HFF-Myc (cell line): ENCODE measurements around the gene TMEM131.

Source experiments
- DNase-seq: peaks from one replicate; pipeline ENCODE4 v3.0.0-alpha.2; 2011; ENCODE audit warnings: low read depth; ENCODE audit errors: extremely low read depth
- H3K4me3 ChIP-seq: replicated peaks from 2 replicates; pipeline ENCODE4 v1.5.1; 2011; ENCODE audit warnings: low read depth, mild to moderate bottlenecking, control low read depth, low read length
- TF ChIP-seq, protein P1 (sequence below): IDR thresholded peaks from 2 replicates; pipeline ENCODE4 v1.5.1; 2012; ENCODE audit warnings: mild to moderate bottlenecking, low read depth, low read length, control low read depth; ENCODE audit errors: missing control alignments

Gene TMEM131

DNA sequence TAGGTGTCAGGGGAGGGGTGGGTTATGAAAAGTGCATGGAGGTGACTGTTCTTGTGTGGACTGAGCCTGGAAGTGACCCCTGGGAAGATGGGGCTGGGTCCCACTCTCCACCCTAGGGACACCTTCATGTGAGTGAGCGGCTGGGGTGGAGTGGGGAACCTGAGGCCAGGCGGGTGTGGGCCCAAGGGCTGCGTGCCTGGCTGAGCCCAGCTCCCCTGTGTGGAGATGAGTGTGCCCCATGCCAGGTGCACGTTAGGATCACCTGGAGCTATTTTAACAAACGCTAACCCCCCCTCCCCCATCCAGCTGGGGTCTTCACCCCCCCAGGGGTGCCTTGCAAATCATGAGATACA lies 255.9 kb downstream of the TMEM131 start:
- H3K4me3 ChIP-seq: no peak overlapping the region
- no peak for DNase-seq
- TF ChIP-seq, protein P1, sequence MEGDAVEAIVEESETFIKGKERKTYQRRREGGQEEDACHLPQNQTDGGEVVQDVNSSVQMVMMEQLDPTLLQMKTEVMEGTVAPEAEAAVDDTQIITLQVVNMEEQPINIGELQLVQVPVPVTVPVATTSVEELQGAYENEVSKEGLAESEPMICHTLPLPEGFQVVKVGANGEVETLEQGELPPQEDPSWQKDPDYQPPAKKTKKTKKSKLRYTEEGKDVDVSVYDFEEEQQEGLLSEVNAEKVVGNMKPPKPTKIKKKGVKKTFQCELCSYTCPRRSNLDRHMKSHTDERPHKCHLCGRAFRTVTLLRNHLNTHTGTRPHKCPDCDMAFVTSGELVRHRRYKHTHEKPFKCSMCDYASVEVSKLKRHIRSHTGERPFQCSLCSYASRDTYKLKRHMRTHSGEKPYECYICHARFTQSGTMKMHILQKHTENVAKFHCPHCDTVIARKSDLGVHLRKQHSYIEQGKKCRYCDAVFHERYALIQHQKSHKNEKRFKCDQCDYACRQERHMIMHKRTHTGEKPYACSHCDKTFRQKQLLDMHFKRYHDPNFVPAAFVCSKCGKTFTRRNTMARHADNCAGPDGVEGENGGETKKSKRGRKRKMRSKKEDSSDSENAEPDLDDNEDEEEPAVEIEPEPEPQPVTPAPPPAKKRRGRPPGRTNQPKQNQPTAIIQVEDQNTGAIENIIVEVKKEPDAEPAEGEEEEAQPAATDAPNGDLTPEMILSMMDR: no peak

DNA sequence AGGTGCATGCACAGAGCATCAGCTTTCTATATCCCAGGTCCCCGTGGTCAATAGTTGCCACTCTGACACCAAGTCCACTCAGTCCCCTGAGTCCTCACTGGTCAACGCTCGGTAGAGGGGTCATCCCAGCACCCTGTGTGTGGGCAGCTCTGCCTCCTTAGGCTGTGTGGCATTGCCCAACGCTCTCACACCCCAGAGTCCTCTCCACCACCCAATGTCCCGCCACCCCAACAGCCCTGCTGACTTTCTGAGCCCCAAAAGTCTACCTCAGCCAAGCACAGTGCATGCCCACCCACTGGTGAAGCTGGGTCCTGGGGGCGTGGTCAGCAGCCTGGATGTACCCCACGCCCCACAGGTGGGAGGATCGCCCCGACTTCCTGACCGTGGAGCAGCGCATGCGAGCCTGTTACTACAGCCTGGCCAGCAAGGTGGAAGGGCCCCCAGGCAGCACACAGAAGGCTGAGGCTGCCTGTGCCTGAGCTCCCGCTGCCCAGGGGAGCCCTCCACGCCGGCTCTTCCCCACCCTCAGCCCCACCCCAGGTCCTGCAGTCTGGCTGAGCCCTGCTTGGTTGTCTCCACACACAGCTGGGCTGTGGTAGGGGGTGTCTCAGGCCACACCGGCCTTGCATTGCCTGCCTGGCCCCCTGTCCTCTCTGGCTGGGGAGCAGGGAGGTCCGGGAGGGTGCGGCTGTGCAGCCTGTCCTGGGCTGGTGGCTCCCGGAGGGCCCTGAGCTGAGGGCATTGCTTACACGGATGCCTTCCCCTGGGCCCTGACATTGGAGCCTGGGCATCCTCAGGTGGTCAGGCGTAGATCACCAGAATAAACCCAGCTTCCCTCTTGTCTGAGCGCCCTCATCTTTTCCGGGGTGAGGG lies 256.5 kb downstream of the TMEM131 start:
- no peak for DNase-seq
- TF ChIP-seq, protein P1: no peak
- no peak overlapping the region for H3K4me3 ChIP-seq

DNA sequence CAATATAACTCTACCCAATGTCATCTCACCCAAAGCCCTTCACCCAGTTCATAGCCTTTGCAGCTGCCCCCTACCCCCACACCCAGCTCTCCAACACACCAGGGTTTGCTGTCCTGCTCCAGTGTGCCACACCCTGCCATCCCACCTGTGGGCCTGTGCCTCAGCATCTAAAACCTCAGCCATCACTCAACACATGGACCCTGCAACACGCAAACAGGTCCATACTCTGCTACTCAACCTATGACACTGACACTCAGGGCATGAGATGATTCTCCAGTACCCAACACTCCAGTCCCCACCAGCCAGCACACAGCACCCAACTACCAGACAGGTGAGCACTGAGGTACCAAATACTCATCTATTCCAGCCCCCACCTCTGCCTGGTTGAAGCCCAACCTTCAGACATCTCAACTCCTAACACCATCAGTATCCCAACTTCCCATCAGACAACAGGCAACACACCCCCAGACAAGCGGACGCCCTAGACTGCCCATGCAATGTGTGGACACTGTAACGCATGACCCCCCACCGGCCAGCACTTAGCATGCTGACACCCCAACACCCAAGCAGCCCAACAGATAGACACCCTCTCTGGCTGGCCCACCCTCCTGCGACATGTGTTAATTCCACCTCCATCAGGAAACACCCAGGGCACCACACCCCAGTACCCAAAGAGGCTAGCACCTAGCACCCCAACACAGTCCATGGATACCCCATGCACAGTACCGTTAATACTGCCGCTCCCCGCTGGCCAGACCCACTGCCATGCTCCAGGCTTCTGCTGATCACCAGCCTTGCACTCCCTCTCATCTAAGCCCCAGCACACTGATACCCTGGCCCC lies 257.3 kb downstream of the TMEM131 start:
- no peak for DNase-seq
- no peak overlapping the region for H3K4me3 ChIP-seq
- TF ChIP-seq, protein P1: no peak

DNA sequence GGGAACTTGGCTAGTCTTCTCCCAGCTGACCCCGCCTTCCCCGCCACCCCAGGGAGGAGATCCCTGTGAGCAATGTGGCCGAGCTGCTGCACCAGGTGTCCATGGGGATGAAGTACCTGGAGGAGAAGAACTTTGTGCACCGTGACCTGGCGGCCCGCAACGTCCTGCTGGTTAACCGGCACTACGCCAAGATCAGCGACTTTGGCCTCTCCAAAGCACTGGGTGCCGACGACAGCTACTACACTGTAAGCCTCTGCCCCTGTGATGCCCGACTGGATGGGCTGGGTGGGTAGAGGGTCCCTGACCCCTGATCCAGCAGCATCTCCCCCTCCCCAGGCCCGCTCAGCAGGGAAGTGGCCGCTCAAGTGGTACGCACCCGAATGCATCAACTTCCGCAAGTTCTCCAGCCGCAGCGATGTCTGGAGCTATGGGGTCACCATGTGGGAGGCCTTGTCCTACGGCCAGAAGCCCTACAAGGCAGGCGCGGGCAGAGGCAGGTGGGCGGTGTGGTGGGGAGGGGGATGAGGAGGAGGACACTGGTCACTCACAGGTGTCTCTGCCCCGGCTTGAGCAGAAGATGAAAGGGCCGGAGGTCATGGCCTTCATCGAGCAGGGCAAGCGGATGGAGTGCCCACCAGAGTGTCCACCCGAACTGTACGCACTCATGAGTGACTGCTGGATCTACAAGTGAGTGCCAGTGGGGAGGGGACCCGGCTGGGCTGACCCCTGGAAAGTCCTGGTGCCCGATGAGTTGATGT lies 258.1 kb downstream of the TMEM131 start:
- H3K4me3 ChIP-seq: no peak overlapping the region
- no peak for DNase-seq
- TF ChIP-seq, protein P1: no peak

DNA sequence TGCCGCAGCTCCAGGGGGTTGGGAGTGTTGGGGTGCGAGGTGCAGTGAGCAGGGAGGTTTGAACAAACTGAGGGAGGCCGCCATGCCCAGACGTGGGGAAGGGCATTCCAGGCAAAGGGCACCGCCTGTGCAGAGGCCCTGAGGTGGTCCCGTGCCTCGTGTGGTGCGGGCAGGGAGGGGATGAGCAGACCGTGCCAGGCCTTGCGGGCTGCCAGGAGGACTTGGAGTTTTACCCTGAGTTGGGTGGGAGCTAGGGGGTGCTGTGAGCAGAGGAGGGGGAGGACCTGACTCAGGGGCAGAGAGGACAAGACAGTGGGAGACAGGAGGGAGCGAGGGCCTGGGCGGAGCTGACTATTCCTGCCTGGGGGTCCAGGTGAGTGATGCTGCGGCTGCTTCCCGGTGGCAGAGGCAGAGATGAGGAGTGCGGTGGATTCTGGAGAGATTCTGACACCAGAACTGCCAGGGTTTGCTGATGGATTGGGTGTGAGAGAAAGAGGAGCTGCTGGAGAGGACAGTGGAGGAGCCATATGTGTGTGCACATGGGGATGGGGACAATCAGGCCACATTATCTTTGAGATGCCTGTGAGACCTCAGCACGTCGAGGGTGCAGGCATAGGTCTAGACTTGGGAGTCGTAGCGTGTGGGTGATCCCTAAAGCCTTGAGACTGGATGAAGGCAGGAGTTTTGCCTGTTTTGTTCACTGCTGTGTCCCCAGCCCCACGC lies 259.0 kb downstream of the TMEM131 start:
- TF ChIP-seq, protein P1: no peak
- H3K4me3 ChIP-seq: no peak overlapping the region
- no peak for DNase-seq

DNA sequence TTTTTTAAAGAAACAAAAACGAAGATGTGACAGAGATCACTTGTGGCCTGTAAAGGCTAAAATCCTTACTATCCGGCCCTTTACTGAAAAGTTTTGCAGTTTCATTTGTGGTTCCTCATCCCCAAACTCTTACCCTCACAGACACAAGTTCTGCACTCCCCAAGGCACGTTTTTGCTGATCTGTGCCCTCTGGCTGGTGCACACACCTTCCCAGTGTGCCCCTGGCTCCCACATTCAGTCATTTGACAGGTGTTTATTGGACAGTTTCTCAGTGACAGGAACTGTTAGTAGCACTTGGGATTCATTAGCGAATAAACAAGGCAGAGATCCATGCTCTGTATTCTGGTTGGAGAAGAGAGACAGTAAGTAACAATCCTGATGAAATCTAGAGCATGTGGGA lies 259.6 kb downstream of the TMEM131 start:
- no peak for DNase-seq
- TF ChIP-seq, protein P1: no peak
- H3K4me3 ChIP-seq: no peak overlapping the region
